HCT116 (cell line): ENCODE measurements around the gene NDC1.

ENCODE experiments used
- CEBPB ChIP-seq: IDR thresholded peaks from 2 replicates; pipeline ENCODE4 v1.6.1; 2012; ENCODE audit warnings: low read depth
- CTCF ChIP-seq, 3 experiments: fragments of 200-600 bp in 1 of 3; sonication (generic) in 1 of 3; IDR thresholded peaks in 2 of 3; conservative IDR thresholded peaks in 1 of 3; 2 replicates each; pipeline ENCODE4 v1.5.1; 2012 to 2017; ENCODE audit warnings: low read depth in 2 of 3, low read length in 2 of 3, antibody characterized with exemption in 1 of 3, borderline replicate concordance in 1 of 3, control low read depth in 1 of 3, mild to moderate bottlenecking in 1 of 3, mixed read lengths in 1 of 3, mixed run types in 1 of 3, moderate library complexity in 1 of 3; ENCODE audit not compliant: insufficient read depth in 1 of 3
- EZH2 ChIP-seq: fragments of 200-600 bp; sonication (generic); IDR thresholded peaks from 2 replicates; pipeline ENCODE4 v1.6.1; 2017; ENCODE audit warnings: antibody characterized with exemption, mixed run types
- POLR2A ChIP-seq: IDR thresholded peaks from 2 replicates; pipeline ENCODE4 v1.7.0; 2011; ENCODE audit warnings: borderline replicate concordance; ENCODE audit not compliant: insufficient read depth, insufficient read length; ENCODE audit errors: extremely low read depth
- POLR2AphosphoS5 ChIP-seq: IDR thresholded peaks from 2 replicates; pipeline ENCODE4 v1.6.1; 2011; ENCODE audit warnings: mild to moderate bottlenecking, low read depth, low read length, moderate library complexity
- RAD21 ChIP-seq: IDR thresholded peaks from 2 replicates; pipeline ENCODE4 v1.6.1; 2012; ENCODE audit warnings: low read depth, mild to moderate bottlenecking
- ZFX ChIP-seq: fragments of 450-650 bp; IDR thresholded peaks from 2 replicates; pipeline ENCODE4 v1.6.1; 2017
- ZNF274 ChIP-seq: fragments of 200-500 bp; sonication (Bioruptor generic); IDR thresholded peaks from 2 replicates; pipeline ENCODE4 v1.6.1; 2014; ENCODE audit warnings: mild to moderate bottlenecking, low read depth, low read length, inconsistent platforms

- TF ChIP-seq POLR2AphosphoS5 (no peak), CTCF (IDR thresholded peaks at IDR 0.05 in 2 of 3, conservative IDR thresholded peaks at IDR 0.05 in 1 of 3; ENCODE audit: borderline replicate concordance in 1 of 3, insufficient read depth in 1 of 3, low read depth in 2 of 3, low read length in 2 of 3) (no peak), ZFX (no peak), RAD21 (no peak), POLR2A (no peak), ZNF274 (no peak), CEBPB (no peak), EZH2 (no peak)
Observed at GRCh38 chr1:53722025-53722424, 116.1 kb downstream of the NDC1 start.
